Amniotic stem cell (primary cell): ENCODE data around the gene TGM2.

Source experiments
- DNase-seq: peaks from one replicate; lab custom pipeline; 2025; lab: John Stamatoyannopoulos, UW

Gene TGM2

DNA sequence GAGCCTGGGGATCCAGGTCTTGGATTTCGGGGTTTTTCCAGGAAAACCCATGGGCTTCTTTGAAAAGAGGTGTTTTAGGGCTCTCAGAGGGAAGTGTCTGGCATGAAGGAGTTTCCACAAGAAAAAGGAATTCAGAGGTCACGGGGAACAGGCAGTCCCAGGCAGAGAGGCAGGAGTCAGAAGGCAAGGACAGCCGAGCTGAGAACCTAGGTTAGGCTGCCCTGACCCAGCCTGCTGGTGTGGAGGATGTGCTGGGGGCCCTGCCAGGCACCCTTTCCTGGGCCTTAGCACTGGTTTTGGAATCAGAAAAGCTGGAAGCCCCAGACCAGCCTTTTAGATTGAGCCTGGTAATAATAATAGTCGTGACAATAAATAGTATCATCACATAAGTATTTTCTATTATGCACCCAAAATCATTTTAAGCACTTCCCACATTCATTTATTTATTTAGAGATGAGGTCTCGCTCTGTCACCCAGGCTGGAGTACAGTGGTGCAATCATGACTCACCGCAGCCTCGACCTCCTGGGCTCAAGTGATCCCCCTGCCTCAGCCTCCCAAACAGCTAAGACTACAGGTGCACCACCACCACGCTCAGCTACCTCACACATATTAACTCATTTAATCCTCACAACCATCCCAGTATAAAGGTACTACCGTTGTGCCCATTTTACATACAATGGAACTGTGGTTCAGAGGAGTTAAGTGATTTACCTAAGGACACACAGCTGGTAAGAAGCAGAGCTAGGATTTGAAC is 19.9 kb downstream of the TGM2 start:
- DNase-seq: no peak

DNA sequence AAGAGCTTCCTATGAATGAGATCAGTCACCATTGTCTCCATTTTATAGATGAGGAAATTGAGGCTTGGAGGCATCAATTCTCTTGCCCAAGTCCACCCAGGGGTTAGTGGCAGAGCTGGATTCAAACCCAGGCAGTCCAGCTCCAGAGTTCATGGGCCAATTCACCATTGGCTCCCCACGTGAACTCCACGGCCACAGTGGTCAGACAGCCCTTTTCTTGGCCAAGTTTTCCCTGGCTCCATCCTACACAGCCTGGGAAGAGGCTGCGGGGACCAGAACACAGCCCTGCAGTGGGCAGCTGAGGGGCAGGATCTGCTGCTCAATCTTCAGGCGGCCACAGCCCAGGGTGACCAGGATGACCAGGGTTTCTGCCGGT is 20.5 kb downstream of the TGM2 start:
- no peak for DNase-seq

DNA sequence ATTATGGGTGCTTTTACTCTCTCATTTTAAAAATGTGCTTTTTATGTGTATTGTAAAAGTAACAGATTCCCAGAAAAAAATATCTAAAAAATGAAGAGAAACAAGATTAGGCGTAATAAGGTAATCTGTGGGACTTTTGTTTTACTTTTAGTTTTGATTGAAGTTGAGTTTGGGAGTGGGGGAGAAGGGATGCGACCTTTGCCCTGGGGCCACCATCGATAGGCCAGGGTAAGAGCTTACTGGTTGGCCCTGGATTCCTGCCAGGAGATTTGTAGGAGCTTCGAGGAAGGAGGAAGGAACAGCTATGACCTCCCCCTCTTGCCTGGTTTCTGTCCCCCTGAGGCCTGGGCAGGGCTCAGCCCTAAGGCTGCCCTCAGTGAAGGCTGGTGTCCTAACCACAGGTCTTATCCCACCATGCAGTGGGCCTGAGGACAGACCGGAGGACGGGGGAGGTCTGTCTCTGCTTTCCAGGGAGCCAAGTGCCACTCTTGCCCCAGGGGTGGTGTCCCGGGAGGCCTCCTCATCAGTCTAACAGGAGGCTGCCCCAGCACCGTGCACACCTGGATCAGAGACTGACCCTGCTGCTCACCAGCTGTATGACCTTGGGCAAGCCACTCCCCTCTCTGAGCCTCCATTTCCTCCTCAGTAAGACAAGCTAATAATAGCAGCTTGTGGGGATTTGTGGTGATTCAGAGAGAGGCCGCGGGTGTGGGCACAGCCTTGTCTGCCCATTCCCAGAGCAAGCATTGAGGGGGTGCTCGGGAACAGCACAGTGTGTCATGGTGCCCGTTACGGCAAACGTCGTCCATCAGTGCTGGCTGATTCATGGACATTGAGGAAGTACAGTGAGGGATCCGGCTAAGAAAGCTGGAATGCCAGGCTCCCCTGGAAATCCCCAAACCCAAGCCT is 21.2 kb downstream of the TGM2 start:
- DNase-seq: peak; percentile 85

DNA sequence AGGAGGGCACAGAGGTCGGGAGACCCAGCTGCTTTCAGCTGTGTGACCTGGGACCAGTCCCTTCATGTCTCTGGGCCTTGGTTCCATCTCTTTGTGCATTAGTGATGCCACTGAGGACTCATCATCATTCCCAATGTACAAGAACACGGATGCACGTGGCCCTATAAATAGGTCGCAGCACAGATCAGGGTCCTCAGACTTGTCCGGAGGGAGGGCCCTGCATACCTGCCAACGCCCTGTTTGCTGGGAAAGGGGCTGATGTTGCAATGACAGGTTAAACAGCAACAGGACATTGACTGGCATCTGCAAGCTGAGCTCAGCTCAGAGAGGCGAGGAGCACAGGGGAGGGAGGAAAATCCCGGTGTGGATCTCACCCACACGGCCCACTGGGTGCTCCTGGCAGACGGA is 21.8 kb downstream of the TGM2 start:
- DNase-seq: no peak

DNA sequence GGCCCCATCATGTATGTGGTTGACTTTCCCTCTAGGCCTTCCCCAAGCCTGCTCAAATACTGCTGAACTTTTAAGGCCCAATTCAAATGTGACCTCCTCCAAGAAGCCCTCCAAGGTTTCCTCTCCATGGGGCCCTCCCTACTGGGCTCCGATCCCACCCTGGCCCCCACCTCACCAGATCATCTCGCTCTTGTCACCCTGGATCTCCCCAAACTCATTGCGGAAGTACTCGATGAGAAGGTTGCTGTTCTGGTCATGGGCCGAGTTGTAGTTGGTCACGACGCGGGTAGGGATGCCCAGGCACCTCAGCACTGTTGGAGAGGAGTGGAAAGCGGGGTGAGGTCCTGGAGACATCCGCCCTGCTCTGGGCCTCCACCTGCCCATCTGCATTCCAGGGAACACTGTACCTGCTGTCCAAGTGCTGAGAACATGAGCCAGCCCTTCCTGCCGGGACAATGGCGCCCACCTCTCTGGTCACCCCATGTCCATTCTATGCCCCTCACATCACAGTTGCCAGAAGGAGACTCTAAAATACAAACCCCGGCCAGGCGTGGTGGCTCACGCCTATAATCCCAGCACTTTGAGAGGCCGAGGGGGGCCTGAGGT is 23.1 kb downstream of the TGM2 start:
- DNase-seq: no peak

DNA sequence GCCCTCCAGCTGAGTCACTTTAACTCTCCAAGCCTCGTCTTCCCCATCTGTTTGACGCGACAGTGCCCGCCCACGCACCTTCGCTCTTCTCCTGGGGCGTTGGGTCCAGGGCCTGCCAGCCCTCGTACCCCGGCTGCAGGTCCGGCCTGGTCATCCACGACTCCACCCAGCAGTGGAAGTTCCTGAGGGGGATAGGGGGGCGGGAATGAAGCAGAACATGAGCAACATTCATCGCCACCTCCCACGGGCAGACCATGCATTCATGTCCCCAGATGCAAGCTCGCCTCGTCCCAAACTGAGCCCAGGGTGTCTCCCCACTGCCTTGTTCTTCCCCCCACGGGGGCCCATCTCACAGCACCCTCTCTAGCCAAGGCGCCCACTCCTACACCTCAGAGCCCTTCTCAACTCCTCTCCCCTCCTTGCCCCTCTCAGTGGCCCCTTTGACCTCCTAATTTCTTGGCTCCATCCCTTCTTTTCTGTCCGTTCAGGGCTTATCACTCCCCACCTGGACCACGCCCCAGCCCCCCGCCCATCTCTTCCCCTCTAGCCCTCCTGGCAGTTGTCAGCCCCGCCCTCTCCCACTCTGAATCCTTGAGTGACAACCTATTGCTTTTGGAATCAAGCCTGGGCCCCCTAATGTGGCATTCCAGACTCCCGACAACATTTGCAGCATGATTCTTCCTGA is 23.7 kb downstream of the TGM2 start:
- DNase-seq: no peak

DNA sequence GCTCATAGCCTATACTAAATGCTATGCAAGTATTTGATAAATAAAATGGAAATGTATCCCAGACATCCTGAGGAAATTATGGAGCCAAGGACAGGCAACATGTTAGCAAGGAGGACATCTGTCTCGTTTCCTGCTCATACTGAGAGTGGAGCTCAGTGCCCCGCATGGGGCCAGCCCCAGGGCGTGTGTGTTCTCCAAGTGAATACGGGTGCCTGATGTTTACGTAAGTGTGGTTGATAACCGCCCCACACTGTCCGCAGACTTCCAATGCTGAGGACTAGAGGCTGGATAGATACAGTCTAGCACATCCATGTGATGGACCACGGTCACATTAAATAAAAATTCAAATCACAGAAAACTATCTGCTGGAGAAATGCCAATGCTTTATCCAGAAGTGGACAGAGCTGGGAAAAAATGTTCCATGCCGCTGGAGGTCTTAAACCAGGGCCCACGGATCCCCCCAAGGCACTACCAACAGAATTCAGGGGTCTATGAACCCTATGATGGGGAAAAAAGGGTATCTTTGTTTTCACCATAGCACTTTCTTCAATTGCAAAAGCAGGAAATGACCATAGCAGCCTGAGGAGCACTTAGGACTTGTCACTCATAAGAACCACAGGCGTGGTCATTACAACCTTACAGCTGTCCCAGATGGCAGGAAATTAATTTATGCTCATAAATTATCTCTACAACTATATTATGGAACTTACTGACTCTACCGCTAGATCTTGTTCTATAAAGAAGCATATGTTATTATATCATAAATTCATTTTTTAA is 24.9 kb downstream of the TGM2 start:
- no peak for DNase-seq

DNA sequence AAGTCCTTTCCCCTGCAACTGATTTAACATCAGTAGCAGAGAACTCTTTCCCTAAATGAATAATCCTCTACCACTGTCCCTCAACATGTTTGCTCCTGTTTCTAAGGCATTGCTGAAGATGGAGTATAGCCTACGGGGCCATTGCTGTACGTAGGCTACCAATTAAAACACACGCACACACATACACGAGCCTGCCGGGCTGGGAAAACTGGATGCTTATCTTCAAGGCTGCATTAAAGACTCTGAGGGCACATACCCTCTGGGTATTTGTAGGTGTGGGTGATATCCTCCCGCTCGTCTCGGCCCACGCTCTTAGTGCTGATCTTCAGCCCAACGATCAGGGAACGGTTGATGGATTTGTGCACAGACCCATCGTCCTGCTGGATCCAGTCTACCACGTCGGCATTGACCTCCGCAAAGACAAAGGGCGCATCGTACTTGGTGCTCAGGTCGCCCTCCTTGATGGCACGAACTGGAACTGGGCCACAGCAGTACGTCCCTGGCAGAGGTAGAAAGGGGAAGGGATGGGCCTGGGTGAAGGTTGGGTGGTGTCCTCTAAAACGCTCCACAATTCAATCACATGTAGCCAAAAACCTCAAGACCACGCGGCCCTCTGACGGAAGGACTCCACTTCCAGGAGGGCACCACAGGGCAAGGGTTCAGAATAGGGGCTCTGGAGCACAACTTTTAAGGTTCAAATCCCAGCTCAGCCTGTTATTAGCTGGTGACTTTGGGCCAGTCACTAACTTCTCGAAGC is 25.7 kb downstream of the TGM2 start:
- DNase-seq: no peak

DNA sequence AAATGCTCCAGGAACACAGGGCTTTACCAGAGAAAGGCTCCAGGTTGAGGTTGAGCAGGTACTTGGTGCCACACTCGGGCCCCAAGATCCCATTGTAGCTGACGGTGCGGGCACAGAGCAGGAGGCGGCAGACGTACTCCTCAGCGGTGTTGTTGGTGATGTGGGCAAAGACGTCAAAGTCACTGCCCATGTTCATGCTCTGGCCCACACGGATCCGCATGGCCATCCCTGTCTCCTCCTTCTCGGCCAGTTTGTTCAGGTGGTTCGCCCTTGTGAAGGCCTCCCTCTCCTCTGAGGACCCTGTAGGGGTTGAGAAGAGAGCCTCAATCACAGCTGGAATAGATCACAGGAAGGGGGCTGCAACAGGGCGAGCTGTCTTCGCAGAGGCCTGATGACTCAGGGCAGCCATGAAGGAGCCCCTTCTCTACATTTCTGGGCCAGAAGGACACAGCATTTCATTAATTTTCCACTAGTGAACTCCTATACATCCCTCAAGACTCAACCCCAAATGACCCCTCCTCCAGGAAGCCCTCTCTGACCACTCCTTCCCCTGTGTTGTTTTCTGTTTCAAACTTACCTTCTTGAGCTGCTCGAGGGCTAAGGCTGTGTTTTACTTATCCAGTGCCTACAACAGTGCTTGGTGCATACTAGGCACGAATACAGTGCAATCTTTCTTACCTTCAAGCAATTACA is 26.8 kb downstream of the TGM2 start:
- no peak for DNase-seq

DNA sequence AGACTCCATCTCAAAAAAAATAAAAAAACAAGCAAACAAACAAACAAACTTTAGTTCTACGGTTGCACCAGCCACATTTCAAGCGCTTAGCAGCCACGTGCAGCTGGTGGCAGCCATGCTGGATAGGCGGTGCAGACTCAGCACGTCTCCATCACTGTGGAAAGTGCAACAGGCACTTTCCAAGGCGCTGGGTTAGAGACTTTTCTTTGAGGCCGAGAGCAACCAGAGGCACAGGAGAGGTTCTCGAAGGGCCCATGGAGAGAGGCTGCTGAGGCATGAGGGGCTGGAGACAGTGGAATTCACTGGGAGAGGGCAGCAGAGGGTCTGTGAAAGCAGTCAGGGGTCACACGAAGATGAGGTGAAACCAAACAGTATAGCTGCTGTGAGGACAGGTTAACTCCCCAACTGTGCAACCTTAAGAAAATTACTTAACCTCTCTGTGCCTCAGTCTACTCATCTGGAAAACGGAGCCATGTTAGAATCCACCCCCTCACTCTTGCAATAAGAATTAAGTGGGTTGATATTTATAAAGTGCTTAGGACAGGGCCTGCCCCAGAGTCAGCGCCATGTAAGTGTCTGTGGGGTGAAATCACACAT is 27.5 kb downstream of the TGM2 start:
- DNase-seq: no peak

DNA sequence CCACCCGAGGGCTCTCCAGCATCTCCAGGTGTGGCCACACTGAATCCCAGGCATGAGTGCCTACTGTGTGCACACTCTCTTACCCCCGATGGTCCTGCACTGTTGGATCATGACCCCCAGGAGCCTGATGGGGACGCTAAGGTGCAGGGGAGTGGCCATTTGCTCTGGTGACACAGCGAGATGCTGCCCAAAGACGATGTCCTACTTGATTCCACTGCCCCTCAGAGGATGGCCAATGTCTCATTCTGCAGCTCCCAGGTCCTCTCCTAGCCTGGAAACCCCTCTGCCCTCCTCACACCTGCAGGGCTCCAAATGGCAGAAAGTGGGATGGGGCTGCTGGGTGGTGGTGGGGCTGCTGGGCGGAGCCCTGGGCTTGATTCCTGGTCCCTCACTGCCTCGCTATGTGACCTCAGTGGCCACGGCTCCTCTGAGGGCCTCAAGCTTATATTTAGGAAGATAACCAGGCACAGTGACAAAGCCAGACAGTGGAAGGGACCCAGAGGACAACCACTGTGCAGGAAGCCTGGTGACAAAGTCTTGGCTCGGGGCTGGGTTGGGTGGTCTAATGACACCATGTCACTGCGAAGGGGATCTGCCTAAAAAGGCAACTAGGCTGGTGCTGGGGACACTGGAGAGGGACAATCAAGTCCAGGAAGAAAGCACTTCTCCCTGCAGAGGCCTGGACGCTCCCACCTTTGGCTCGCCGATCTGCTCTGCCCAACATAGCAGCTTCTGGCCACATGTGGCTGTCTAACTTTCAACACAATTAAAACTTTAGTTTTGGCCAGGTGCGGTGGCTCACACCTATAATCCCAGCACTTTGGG is 28.4 kb downstream of the TGM2 start:
- no peak for DNase-seq

DNA sequence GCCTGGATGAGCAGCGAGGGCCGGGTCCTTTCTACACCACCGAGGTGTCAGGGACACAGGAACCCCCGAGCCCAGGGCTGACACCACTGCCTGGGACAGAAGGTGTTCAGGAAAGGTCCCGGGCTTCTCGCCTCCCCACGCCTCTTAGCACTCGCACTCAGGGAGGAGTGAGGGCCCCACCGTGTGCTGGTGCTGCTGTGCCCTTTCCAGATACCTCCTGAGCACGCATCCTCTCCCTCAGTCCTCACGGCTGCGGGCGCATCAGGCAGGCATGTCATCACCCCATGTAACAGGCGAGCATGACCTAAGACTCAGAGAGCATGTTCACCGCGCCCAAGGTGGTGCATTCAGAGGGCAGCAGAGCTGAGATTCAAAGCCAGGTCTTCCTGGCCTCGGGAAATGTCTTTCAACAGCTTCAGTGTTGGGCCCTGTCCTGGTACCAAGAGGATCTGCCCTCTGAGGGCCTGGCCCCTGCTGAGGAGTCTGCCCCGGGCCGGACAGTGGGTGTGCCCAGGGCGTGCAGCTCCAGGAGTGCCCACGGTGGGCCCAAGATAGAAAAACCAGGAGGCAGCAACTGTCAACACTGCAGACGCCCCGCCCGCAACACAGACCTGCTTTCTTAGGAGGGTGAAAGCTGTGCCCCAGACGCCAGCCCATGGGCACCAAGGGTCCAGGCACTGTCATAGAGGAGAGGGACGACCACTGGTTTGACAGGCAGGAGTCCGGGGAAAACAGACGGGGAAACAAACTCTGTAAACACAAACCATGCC is 29.2 kb downstream of the TGM2 start:
- no peak for DNase-seq

DNA sequence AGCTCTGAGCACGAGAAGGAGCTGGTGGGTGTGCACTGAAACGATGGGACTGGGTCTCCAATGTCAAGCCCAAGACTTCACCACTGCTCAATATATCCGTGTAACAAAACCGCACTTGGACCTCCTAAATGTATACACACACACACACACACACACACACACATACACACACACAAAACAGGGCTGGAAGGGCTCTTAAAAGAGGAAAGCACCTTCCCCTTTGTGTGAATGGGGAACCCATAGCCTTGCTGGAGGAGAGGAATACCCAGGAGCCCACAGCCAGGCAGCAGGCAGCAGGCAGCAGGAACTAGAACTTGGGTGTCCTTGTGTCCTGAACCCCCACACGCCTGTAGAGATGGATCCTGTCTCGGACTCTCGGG is 29.8 kb downstream of the TGM2 start:
- DNase-seq: no peak

DNA sequence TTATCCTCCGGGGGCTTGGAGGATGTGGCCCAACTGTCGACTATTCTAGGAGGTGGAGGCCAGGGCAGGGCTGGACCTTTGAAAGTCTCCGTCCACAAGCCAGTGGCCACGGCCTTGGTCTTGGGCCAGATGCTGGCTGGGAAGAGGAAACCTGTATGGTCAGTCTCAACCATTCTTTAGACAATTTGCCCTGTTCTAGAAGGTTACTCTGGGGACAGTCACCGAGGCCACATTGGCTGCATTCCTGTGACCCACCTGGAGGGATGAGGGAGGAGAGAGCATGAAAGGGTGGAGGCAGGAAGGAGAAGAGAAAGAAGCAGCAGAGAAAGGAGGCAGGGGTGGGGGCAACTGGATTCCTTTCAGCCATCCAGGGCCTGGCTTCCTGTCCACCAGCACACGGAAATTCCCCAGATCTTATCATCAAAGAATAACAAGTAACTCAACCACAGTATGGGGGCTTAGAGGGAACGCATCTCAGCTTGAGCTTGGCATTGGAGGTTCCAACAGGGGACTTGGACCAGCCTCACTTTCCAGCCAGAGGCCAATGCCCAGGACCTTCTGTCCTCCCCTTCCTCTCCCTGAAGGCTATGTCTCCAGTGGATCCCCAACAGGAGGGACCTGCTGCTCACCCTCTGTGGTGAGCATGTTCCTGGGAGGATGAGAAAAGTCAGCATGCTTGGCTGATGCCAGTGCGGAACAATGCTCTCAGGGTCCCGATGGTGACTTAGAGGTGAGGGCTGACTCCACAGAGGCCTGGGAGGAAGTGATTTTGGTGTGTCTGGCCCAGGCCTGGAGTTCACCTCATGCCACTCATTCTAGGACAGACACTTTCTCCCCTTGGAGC is 30.4 kb downstream of the TGM2 start:
- DNase-seq: peak; percentile 68

DNA sequence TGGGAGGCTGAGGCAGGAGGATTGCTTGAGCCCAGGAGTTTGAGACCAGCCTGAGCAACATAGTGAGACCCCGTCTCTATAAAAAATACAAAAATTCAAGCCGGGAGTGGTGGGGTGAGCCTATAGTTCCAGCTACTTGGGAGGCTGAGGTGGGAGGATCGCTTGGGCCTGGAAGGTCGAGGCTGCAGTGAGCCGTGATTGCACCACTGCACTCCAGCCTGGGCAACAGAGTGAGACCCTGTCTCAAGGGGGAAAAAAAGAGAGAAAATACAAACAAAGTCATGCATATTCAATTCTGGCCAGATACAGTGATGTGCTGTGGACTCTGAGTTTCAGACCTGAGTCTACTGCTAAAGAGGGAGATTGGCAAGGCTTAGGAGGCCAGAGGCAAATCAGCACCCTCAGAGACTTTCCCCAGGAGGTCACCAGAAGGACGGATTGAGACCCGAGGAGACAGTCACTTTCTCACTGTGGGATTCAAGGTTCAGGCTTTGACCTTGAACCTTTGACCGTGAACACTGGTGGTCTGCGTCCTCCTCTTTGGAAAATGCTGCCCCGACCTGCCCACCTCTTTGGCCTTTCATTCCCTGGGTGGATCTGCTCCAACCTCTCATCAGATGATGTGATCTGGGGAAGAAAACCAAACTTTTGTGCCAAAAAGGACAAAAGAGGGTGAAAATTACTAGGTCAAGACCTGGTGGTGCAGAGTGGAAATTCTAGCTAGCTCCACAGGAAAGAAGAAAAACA is 31.2 kb downstream of the TGM2 start:
- no peak for DNase-seq

DNA sequence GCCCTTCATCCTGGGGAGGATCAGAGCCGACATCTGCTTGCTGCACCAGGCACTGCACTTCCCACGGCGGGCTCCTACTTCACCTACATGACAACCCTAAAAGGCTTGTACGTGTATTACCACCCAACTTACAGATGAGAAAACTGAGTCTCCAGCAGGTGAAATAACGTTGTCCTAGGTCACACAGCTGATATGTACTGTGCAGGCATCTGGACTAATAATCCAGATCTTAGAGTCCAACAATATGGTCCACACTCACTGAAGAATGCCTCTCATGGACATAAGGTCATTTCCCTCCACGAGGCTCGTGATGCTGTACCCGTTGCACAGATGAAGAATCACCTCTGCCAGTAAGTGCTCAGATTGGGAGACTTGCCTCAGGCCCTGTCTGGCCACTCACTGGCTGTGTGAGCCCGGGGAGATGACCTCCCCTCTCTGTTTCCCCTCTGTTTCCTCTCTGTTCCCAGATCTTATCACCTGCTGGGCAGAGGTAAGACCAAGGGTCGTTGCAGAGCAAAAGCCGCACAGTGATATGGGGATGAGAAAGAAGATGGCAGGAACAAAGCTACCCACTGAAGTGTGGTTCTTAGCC is 32.1 kb downstream of the TGM2 start:
- no peak for DNase-seq
